Measurements from ENCODE around the gene DNAH5. TPM values are rescaled to one million over a fixed set of nuclear protein-coding genes. Genes with fewer than 3 reads are reported as not detected.

Gene DNAH5
- total RNA-seq, 3 donors from 2014 or later, result 0.48 to 14.4 (median 3.8) TPM

DNA sequence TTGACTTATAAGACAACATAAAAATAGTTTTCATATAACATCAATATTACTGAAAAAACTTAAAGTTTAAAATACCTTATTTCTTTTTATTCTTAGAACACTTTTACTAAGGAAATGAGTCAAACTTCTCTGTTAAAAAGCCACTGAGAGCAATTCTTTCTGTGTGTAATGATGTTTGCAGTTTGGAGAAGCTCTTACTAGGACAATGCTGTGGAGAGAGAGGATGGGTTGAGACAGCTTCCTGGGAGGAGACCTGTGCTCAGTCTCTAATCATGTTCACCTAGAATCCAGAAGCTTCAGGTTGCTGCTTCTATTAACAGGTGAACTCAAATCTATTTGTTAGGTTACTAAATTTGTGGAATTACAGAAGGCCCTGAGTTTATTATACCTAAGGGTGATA is 198.5 kb downstream of the DNAH5 start:
- Histone ChIP-seq H3K9me3 (no peaks in the 10 kb centered on the region), H3K36me3 (no peaks in the 10 kb centered on the region), H3K4me1 (no peaks in the 10 kb centered on the region), H3K27ac (no peak overlapping the region), H3K27me3 (no peaks in the 10 kb centered on the region), H3K4me3 (no peak overlapping the region)
- no peak for DNase-seq (ENCODE audit: low spot score in 2 of 2)
- intact Hi-C loops (cut with DNase I; ENCODE audit: low total_unique reads), result no loop called here
- TF ChIP-seq, protein P1, sequence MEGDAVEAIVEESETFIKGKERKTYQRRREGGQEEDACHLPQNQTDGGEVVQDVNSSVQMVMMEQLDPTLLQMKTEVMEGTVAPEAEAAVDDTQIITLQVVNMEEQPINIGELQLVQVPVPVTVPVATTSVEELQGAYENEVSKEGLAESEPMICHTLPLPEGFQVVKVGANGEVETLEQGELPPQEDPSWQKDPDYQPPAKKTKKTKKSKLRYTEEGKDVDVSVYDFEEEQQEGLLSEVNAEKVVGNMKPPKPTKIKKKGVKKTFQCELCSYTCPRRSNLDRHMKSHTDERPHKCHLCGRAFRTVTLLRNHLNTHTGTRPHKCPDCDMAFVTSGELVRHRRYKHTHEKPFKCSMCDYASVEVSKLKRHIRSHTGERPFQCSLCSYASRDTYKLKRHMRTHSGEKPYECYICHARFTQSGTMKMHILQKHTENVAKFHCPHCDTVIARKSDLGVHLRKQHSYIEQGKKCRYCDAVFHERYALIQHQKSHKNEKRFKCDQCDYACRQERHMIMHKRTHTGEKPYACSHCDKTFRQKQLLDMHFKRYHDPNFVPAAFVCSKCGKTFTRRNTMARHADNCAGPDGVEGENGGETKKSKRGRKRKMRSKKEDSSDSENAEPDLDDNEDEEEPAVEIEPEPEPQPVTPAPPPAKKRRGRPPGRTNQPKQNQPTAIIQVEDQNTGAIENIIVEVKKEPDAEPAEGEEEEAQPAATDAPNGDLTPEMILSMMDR (IDR thresholded peaks at IDR 0.05), result no peak
- TF ChIP-seq POLR2A (IDR thresholded peaks at IDR 0.05) (no peak), POLR2AphosphoS5 (IDR thresholded peaks at IDR 0.05) (no peak)

DNA sequence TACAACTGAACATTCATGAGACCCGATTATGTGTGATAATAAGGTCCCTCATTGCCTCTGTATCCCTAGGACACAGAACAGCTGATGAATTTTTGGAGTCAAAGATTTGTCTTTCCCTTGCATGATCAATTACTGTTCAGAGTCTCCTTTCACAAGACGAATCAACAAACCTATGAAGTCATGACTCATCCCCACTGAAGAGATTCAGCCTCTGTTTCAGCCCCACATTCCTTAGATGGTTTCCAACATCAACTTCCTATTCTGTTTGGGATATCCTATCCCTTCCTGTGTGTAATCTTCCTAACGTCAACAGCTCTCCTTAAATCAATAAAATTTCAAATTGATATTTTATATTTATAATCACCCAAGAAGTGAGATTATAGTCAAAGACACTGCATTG is 199.0 kb downstream of the DNAH5 start:
- intact Hi-C loops (cut with DNase I; ENCODE audit: low total_unique reads), result no loop called here
- no peaks in the 10 kb centered on the region for H3K4me1 ChIP-seq
- H3K27me3 ChIP-seq, result no peaks in the 10 kb centered on the region
- DNase-seq (ENCODE audit: low spot score in 2 of 2), result no peak
- H3K27ac ChIP-seq, result no peak overlapping the region
- H3K9me3 ChIP-seq, result no peaks in the 10 kb centered on the region
- no peaks in the 10 kb centered on the region for H3K36me3 ChIP-seq
- TF ChIP-seq POLR2AphosphoS5 (IDR thresholded peaks at IDR 0.05) (no peak), POLR2A (IDR thresholded peaks at IDR 0.05) (no peak)
- TF ChIP-seq, protein P1 (IDR thresholded peaks at IDR 0.05), result no peak
- no peak overlapping the region for H3K4me3 ChIP-seq

DNA sequence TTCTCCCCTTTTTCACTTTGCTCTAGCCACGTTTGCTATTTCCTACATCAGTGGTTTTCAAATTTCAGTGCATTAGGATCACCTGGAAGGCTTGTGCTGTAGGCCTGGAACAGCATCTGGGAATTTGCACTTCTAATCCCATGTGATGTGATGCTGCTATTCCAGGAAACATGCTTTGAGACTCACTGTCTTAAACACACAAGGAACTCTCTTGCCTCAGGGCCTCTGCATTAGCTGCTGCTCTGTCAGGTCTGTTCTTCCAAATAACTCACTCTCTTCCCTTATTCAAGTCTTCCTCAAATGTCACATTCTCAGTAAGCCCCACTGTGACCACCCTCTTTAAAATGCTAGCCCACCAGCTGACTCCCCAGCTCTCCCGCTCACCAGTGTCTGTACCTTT is 204.0 kb downstream of the DNAH5 start:
- TF ChIP-seq, protein P1 (IDR thresholded peaks at IDR 0.05), result no peak
- TF ChIP-seq POLR2AphosphoS5 (IDR thresholded peaks at IDR 0.05) (no peak), POLR2A (IDR thresholded peaks at IDR 0.05) (no peak)
- H3K4me3 ChIP-seq, result no peak overlapping the region
- intact Hi-C loops (cut with DNase I; ENCODE audit: low total_unique reads), result no loop called here
- H3K27me3 ChIP-seq, result no peaks in the 10 kb centered on the region
- no peaks in the 10 kb centered on the region for H3K36me3 ChIP-seq
- no peak for DNase-seq (ENCODE audit: low spot score in 2 of 2)
- H3K27ac ChIP-seq, result no peak overlapping the region
- no peaks in the 10 kb centered on the region for H3K9me3 ChIP-seq
- H3K4me1 ChIP-seq, result no peaks in the 10 kb centered on the region

- no peak for DNase-seq (ENCODE audit: low spot score in 2 of 2)
- no peaks in the 10 kb centered on the region for H3K27me3 ChIP-seq
Measured at GRCh38 chr5:13739479-13739878, 205.0 kb downstream of the DNAH5 start.

GRCh38 chr5:13735691-13736090 is 208.8 kb downstream of the DNAH5 start:
- Histone ChIP-seq H3K4me3 (no peak overlapping the region), H3K9me3 (no peaks in the 10 kb centered on the region), H3K27ac (no peak overlapping the region), H3K36me3 (no peaks in the 10 kb centered on the region), H3K27me3 (no peaks in the 10 kb centered on the region), H3K4me1 (no peaks in the 10 kb centered on the region)
- no peak for TF ChIP-seq POLR2A (IDR thresholded peaks at IDR 0.05)
- TF ChIP-seq POLR2AphosphoS5 (IDR thresholded peaks at IDR 0.05), result no peak
- TF ChIP-seq, protein P1 (IDR thresholded peaks at IDR 0.05), result no peak
- intact Hi-C loops (cut with DNase I; ENCODE audit: low total_unique reads), result no loop called here
- DNase-seq (ENCODE audit: low spot score in 2 of 2), result no peak

More at GRCh38 chr5:13739479-13739878, 205.0 kb downstream of the DNAH5 start:
- Histone ChIP-seq H3K4me1 (no peaks in the 10 kb centered on the region), H3K36me3 (no peaks in the 10 kb centered on the region), H3K9me3 (no peaks in the 10 kb centered on the region), H3K4me3 (no peak overlapping the region), H3K27ac (no peak overlapping the region)
- intact Hi-C loops (cut with DNase I; ENCODE audit: low total_unique reads), result no loop called here
- TF ChIP-seq POLR2A (IDR thresholded peaks at IDR 0.05), result no peak
- TF ChIP-seq POLR2AphosphoS5 (IDR thresholded peaks at IDR 0.05), result no peak
- TF ChIP-seq, protein P1 (IDR thresholded peaks at IDR 0.05), result no peak
